ENCODE results near the gene EEIG2. TPM values are rescaled to one million over a fixed set of nuclear protein-coding genes. Genes with fewer than 3 reads are reported as not detected.

EEIG2 gene
- total RNA-seq, 1 donor from 2014 or later = 12.7 TPM

DNA sequence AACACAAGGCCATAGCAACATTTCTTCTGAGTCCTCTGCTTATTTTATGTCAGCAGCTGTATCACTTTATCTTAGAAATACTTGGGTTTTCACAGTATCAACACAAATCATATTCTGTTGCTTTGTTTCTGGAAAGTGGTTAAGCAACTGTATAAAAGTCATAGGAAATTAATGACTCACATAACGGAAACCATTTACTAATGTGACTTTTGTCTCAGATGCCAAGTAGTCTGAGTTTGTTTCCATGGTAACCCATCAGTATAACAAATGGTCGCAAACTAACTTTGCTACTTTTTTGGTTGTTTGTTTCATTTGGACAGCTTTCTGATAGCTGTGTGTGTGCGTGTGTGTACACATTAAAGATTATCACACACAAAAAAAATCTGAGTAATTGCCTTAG, 31.1 kb downstream of the EEIG2 start:
- Histone ChIP-seq H3K4me1 (peaks cover 32% of the 10 kb centered on the region), H3K9me3 (no peaks in the 10 kb centered on the region), H3K4me3 (no peak overlapping the region), H3K36me3 (no peaks in the 10 kb centered on the region), H3K27me3 (no peaks in the 10 kb centered on the region), H3K27ac (peak overlapping the region; percentile 72)
- TF ChIP-seq, protein P1, sequence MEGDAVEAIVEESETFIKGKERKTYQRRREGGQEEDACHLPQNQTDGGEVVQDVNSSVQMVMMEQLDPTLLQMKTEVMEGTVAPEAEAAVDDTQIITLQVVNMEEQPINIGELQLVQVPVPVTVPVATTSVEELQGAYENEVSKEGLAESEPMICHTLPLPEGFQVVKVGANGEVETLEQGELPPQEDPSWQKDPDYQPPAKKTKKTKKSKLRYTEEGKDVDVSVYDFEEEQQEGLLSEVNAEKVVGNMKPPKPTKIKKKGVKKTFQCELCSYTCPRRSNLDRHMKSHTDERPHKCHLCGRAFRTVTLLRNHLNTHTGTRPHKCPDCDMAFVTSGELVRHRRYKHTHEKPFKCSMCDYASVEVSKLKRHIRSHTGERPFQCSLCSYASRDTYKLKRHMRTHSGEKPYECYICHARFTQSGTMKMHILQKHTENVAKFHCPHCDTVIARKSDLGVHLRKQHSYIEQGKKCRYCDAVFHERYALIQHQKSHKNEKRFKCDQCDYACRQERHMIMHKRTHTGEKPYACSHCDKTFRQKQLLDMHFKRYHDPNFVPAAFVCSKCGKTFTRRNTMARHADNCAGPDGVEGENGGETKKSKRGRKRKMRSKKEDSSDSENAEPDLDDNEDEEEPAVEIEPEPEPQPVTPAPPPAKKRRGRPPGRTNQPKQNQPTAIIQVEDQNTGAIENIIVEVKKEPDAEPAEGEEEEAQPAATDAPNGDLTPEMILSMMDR (IDR thresholded peaks at IDR 0.05) = no peak
- ATAC-seq = peak; percentile 63
- intact Hi-C loops (cut with DNase I) = no loop called here
- DNase-seq = no peak

DNA sequence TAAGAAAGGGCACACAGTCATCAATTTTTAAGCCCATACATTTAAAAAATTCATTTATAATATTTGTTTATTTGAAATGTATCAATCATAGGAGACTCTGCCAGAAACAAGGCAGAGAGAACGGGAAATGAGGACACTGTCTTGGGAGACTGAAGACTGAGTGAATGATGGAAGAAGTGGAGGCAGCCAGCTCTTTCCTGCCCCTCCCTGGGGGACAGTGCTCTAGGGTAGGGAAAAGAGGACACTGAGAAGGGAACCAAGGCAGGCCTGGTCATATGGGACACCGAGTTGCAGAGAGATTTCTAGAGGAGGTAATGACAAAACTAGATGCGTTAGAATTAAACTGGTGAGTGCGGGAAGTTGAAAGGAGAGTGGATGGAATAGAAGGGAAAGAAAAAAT, 31.6 kb downstream of the EEIG2 start:
- no peaks in the 10 kb centered on the region for H3K27me3 ChIP-seq
- H3K4me1 ChIP-seq = peaks cover 27% of the 10 kb centered on the region
- TF ChIP-seq, protein P1 (IDR thresholded peaks at IDR 0.05) = no peak
- H3K36me3 ChIP-seq = no peaks in the 10 kb centered on the region
- ATAC-seq (peak; percentile 87), DNase-seq (no peak)
- no peak overlapping the region for H3K4me3 ChIP-seq
- no peaks in the 10 kb centered on the region for H3K9me3 ChIP-seq
- intact Hi-C loops (cut with DNase I) = no loop called here
- H3K27ac ChIP-seq = peak overlapping the region; percentile 72

- TF ChIP-seq, protein P1 (IDR thresholded peaks at IDR 0.05) = no peak
- DNase-seq (no peak), ATAC-seq (peak; percentile 68)
- H3K27me3 ChIP-seq = no peaks in the 10 kb centered on the region
- intact Hi-C loops (cut with DNase I) = no loop called here
- no peak overlapping the region for H3K27ac ChIP-seq
- H3K9me3 ChIP-seq = no peaks in the 10 kb centered on the region
- peaks cover 25% of the 10 kb centered on the region for H3K4me1 ChIP-seq
- H3K4me3 ChIP-seq = no peak overlapping the region
- no peaks in the 10 kb centered on the region for H3K36me3 ChIP-seq
Observed at GRCh38 chr1:108592030-108592759, 32.3 kb downstream of the EEIG2 start.

GRCh38 chr1:108593448-108593847, 33.5 kb downstream of the EEIG2 start:
- no peaks in the 10 kb centered on the region for H3K9me3 ChIP-seq
- no peaks in the 10 kb centered on the region for H3K36me3 ChIP-seq
- ATAC-seq = no peak
- H3K4me1 ChIP-seq = peaks cover 25% of the 10 kb centered on the region
- H3K4me3 ChIP-seq = no peak overlapping the region
- DNase-seq = no peak
- no peak overlapping the region for H3K27ac ChIP-seq
- TF ChIP-seq, protein P1 (IDR thresholded peaks at IDR 0.05) = no peak
- H3K27me3 ChIP-seq = no peaks in the 10 kb centered on the region
- intact Hi-C loops (cut with DNase I) = no loop called here

- no peak overlapping the region for H3K4me3 ChIP-seq
- no peak for DNase-seq
- intact Hi-C loops (cut with DNase I) = no loop called here
- H3K36me3 ChIP-seq = no peaks in the 10 kb centered on the region
- TF ChIP-seq, protein P1 (IDR thresholded peaks at IDR 0.05) = no peak
- H3K27ac ChIP-seq = no peak overlapping the region
- H3K9me3 ChIP-seq = no peaks in the 10 kb centered on the region
- ATAC-seq = no peak
- H3K4me1 ChIP-seq = peaks cover 18% of the 10 kb centered on the region
- no peaks in the 10 kb centered on the region for H3K27me3 ChIP-seq
Observed at GRCh38 chr1:108595507-108595906, 35.6 kb downstream of the EEIG2 start.
